ENCODE measurements around the gene TMEM184B. TPM values are rescaled to one million over a fixed set of nuclear protein-coding genes. Genes with fewer than 3 reads are reported as not detected.

The TMEM184B gene
- total and polyA plus RNA-seq, 2 experiments from 2014 or later, result 42.2 to 95.1 TPM

DNA sequence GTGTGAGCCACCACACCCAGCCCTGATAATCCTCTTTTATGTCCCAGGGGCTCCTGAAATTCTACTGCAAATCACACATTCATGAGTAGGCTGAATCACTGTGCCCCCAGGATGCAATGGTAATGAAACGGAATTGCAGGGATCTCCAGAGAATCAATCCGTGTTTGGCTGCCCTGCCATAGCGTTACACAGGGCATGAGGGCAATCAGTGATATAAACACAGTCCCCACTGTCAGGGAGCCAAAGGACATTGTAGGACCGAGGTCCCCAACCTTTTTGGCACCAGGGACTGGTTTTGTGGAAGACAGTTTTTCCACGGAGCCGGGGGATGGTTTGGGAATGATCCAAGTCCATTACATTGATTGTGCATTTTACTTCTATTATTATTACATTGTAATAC lies 82.2 kb downstream of the TMEM184B start:
- Mint-ChIP-seq H3K4me3 (no peak overlapping the region), H3K36me3 (ENCODE audit: low read depth) (no peaks in the 10 kb centered on the region; the same call in 2 of the 3 replicates), H3K4me1 (no peaks in the 10 kb centered on the region; the same call in 2 of the 3 replicates), H3K9me3 (peaks cover 4% of the 10 kb centered on the region), H3K27ac (no peak overlapping the region), H3K27me3 (ENCODE audit: insufficient read depth, low read depth, poor library complexity) (peaks cover 14% of the 10 kb centered on the region)
- H4K20me1 ChIP-seq (replicated peaks; ENCODE audit: insufficient read depth), result no peaks in the 10 kb centered on the region
- TF ChIP-seq, protein P1, sequence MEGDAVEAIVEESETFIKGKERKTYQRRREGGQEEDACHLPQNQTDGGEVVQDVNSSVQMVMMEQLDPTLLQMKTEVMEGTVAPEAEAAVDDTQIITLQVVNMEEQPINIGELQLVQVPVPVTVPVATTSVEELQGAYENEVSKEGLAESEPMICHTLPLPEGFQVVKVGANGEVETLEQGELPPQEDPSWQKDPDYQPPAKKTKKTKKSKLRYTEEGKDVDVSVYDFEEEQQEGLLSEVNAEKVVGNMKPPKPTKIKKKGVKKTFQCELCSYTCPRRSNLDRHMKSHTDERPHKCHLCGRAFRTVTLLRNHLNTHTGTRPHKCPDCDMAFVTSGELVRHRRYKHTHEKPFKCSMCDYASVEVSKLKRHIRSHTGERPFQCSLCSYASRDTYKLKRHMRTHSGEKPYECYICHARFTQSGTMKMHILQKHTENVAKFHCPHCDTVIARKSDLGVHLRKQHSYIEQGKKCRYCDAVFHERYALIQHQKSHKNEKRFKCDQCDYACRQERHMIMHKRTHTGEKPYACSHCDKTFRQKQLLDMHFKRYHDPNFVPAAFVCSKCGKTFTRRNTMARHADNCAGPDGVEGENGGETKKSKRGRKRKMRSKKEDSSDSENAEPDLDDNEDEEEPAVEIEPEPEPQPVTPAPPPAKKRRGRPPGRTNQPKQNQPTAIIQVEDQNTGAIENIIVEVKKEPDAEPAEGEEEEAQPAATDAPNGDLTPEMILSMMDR (conservative IDR thresholded peaks at IDR 0.05; ENCODE audit: low read depth in 2 of 2), result no peak
- TF ChIP-seq STAT1 (IDR thresholded peaks at IDR 0.05; ENCODE audit: unreplicated experiment) (no peak), ZNF331 (CRISPR knock-in tag; IDR thresholded peaks at IDR 0.05; ENCODE audit: low read depth) (no peak), ZNF114 (CRISPR knock-in tag; IDR thresholded peaks at IDR 0.05) (no peak), JUNB (IDR thresholded peaks at IDR 0.05; ENCODE audit: unreplicated experiment) (no peak), EZH2 (IDR thresholded peaks at IDR 0.05; ENCODE audit: low read depth, unreplicated experiment) (no peak), EZH2phosphoT487 (IDR thresholded peaks at IDR 0.05; ENCODE audit: unreplicated experiment) (no peak), POLR2AphosphoS5 (IDR thresholded peaks at IDR 0.05; ENCODE audit: low read depth) (no peak), NANOG (IDR thresholded peaks at IDR 0.05; ENCODE audit: borderline replicate concordance) (no peak), CREB1 (CRISPR knock-in tag; IDR thresholded peaks at IDR 0.05; ENCODE audit: low read depth) (no peak)
- TF ChIP-seq, protein P2, sequence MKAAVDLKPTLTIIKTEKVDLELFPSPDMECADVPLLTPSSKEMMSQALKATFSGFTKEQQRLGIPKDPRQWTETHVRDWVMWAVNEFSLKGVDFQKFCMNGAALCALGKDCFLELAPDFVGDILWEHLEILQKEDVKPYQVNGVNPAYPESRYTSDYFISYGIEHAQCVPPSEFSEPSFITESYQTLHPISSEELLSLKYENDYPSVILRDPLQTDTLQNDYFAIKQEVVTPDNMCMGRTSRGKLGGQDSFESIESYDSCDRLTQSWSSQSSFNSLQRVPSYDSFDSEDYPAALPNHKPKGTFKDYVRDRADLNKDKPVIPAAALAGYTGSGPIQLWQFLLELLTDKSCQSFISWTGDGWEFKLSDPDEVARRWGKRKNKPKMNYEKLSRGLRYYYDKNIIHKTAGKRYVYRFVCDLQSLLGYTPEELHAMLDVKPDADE (IDR thresholded peaks at IDR 0.05), result no peak
- TF ChIP-seq, protein P3, sequence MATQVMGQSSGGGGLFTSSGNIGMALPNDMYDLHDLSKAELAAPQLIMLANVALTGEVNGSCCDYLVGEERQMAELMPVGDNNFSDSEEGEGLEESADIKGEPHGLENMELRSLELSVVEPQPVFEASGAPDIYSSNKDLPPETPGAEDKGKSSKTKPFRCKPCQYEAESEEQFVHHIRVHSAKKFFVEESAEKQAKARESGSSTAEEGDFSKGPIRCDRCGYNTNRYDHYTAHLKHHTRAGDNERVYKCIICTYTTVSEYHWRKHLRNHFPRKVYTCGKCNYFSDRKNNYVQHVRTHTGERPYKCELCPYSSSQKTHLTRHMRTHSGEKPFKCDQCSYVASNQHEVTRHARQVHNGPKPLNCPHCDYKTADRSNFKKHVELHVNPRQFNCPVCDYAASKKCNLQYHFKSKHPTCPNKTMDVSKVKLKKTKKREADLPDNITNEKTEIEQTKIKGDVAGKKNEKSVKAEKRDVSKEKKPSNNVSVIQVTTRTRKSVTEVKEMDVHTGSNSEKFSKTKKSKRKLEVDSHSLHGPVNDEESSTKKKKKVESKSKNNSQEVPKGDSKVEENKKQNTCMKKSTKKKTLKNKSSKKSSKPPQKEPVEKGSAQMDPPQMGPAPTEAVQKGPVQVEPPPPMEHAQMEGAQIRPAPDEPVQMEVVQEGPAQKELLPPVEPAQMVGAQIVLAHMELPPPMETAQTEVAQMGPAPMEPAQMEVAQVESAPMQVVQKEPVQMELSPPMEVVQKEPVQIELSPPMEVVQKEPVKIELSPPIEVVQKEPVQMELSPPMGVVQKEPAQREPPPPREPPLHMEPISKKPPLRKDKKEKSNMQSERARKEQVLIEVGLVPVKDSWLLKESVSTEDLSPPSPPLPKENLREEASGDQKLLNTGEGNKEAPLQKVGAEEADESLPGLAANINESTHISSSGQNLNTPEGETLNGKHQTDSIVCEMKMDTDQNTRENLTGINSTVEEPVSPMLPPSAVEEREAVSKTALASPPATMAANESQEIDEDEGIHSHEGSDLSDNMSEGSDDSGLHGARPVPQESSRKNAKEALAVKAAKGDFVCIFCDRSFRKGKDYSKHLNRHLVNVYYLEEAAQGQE (IDR thresholded peaks at IDR 0.05; ENCODE audit: unreplicated experiment), result no peak
- TF ChIP-seq, protein P4, sequence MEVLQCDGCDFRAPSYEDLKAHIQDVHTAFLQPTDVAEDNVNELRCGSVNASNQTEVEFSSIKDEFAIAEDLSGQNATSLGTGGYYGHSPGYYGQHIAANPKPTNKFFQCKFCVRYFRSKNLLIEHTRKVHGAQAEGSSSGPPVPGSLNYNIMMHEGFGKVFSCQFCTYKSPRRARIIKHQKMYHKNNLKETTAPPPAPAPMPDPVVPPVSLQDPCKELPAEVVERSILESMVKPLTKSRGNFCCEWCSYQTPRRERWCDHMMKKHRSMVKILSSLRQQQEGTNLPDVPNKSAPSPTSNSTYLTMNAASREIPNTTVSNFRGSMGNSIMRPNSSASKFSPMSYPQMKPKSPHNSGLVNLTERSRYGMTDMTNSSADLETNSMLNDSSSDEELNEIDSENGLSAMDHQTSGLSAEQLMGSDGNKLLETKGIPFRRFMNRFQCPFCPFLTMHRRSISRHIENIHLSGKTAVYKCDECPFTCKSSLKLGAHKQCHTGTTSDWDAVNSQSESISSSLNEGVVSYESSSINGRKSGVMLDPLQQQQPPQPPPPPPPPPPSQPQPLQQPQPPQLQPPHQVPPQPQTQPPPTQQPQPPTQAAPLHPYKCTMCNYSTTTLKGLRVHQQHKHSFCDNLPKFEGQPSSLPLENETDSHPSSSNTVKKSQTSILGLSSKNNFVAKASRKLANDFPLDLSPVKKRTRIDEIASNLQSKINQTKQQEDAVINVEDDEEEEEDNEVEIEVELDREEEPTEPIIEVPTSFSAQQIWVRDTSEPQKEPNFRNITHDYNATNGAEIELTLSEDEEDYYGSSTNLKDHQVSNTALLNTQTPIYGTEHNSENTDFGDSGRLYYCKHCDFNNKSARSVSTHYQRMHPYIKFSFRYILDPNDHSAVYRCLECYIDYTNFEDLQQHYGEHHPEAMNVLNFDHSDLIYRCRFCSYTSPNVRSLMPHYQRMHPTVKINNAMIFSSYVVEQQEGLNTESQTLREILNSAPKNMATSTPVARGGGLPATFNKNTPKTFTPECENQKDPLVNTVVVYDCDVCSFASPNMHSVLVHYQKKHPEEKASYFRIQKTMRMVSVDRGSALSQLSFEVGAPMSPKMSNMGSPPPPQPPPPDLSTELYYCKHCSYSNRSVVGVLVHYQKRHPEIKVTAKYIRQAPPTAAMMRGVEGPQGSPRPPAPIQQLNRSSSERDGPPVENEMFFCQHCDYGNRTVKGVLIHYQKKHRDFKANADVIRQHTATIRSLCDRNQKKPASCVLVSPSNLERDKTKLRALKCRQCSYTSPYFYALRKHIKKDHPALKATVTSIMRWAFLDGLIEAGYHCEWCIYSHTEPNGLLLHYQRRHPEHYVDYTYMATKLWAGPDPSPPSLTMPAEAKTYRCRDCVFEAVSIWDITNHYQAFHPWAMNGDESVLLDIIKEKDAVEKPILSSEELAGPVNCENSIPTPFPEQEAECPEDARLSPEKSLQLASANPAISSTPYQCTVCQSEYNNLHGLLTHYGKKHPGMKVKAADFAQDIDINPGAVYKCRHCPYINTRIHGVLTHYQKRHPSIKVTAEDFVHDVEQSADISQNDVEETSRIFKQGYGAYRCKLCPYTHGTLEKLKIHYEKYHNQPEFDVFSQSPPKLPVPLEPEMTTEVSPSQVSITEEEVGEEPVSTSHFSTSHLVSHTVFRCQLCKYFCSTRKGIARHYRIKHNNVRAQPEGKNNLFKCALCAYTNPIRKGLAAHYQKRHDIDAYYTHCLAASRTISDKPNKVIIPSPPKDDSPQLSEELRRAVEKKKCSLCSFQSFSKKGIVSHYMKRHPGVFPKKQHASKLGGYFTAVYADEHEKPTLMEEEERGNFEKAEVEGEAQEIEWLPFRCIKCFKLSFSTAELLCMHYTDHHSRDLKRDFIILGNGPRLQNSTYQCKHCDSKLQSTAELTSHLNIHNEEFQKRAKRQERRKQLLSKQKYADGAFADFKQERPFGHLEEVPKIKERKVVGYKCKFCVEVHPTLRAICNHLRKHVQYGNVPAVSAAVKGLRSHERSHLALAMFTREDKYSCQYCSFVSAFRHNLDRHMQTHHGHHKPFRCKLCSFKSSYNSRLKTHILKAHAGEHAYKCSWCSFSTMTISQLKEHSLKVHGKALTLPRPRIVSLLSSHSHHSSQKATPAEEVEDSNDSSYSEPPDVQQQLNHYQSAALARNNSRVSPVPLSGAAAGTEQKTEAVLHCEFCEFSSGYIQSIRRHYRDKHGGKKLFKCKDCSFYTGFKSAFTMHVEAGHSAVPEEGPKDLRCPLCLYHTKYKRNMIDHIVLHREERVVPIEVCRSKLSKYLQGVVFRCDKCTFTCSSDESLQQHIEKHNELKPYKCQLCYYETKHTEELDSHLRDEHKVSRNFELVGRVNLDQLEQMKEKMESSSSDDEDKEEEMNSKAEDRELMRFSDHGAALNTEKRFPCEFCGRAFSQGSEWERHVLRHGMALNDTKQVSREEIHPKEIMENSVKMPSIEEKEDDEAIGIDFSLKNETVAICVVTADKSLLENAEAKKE (CRISPR knock-in tag; IDR thresholded peaks at IDR 0.05), result no peak
- DNase-seq (ENCODE audit: low spot score) (no peak), ATAC-seq (no peak)
- no peak overlapping the region for H3K4me3 ChIP-seq
- no peak overlapping the region for H3K4me2 ChIP-seq
- H3K36me3 ChIP-seq (ENCODE audit: insufficient read depth), result no peaks in the 10 kb centered on the region
- H2AFZ ChIP-seq, result no peak overlapping the region
- no peaks in the 10 kb centered on the region for H3K27me3 ChIP-seq (ENCODE audit: insufficient read depth)
- H3K9me2 ChIP-seq (ENCODE audit: insufficient read depth), result no peaks in the 10 kb centered on the region
- H3K79me2 ChIP-seq (replicated peaks; ENCODE audit: insufficient read depth), result no peaks in the 10 kb centered on the region
- H3K4me1 ChIP-seq (ENCODE audit: insufficient read depth), result no peaks in the 10 kb centered on the region
- H3F3A ChIP-seq (replicated peaks; ENCODE audit: low read depth), result no peaks in the 10 kb centered on the region
- H3K27ac ChIP-seq (ENCODE audit: low read depth), result no peak overlapping the region

Data from GM23338 (cell line).